Neuron (in vitro differentiated cells): Measurements from ENCODE around the gene MISP.

Experiments
- H2AFZ ChIP-seq: one replicate; pipeline ENCODE4 v1.6.1; 2013; ENCODE audit warnings: low read depth, mild to moderate bottlenecking, inconsistent platforms, low read length, moderate library complexity
- H3K27me3 ChIP-seq: one replicate; pipeline ENCODE4 v1.6.1; 2013; ENCODE audit warnings: low read length; ENCODE audit not compliant: insufficient read depth
- H3K36me3 ChIP-seq: one replicate; pipeline ENCODE4 v1.6.1; 2013; ENCODE audit warnings: low read length; ENCODE audit not compliant: insufficient read depth
- H3K4me1 ChIP-seq: one replicate; pipeline ENCODE4 v1.6.1; 2013; ENCODE audit warnings: low read length; ENCODE audit not compliant: insufficient read depth
- H3K4me3 ChIP-seq: 2 replicates; pipeline ENCODE4 v1.5.1; 2013; ENCODE audit warnings: mild to moderate bottlenecking, low read length, moderate library complexity
- H3K9me3 ChIP-seq: one replicate; pipeline ENCODE4 v1.6.1; 2013; ENCODE audit warnings: low read length

MISP gene

DNA sequence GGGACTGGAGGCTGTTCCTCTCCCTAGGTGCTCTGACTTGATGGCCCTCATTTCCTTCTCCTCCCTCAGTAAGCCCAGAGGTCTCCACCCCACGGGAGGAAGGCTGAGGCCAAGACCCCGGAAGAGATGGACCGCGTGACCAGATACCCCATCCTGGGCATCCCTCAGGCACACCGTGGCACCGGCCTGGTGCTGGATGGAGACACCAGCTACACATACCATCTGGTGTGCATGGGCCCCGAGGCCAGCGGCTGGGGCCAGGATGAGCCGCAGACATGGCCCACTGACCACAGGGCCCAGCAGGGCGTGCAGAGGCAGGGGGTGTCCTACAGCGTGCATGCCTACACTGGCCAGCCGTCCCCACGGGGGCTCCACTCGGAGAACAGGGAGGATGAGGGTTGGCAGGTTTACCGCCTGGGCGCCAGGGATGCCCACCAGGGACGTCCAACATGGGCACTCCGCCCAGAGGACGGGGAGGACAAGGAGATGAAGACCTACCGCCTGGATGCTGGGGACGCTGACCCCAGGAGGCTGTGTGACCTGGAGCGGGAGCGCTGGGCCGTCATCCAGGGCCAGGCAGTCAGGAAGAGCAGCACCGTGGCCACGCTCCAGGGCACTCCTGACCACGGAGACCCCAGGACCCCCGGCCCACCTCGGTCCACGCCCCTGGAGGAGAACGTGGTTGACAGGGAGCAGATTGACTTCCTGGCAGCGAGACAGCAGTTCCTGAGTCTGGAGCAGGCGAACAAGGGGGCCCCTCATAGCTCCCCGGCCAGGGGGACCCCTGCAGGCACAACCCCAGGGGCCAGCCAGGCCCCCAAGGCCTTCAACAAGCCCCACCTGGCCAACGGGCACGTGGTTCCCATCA lies 6.1 kb downstream of the MISP start:
- H3K9me3 ChIP-seq = peaks cover 14% of the 10 kb centered on the region
- no peaks in the 10 kb centered on the region for H3K36me3 ChIP-seq
- peaks cover 3% of the 10 kb centered on the region for H3K4me1 ChIP-seq
- no peaks in the 10 kb centered on the region for H3K27me3 ChIP-seq
- no peak overlapping the region for H2AFZ ChIP-seq
- no peak overlapping the region for H3K4me3 ChIP-seq

DNA sequence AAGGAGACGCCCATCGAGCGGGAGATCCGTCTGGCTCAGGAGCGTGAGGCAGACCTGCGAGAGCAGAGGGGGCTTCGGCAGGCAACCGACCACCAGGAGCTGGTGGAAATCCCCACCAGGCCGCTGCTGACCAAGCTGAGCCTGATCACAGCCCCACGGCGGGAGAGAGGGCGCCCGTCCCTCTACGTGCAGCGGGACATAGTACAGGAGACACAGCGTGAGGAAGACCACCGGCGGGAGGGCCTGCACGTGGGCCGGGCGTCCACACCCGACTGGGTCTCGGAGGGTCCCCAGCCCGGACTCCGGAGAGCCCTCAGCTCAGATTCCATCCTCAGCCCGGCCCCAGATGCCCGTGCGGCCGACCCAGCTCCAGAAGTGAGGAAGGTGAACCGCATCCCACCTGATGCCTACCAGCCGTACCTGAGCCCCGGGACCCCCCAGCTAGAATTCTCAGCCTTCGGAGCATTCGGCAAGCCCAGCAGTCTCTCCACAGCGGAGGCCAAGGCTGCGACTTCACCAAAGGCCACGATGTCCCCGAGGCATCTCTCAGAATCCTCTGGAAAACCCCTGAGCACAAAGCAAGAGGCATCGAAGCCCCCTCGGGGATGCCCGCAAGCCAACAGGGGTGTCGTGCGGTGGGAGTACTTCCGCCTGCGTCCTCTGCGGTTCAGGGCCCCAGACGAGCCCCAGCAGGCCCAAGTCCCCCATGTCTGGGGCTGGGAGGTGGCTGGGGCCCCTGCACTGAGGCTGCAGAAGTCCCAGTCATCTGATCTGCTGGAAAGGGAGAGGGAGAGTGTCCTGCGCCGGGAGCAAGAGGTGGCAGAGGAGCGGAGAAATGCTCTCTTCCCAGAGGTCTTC lies 7.1 kb downstream of the MISP start:
- Histone ChIP-seq H3K27me3 (no peaks in the 10 kb centered on the region), H3K4me1 (peaks cover 1% of the 10 kb centered on the region), H3K36me3 (no peaks in the 10 kb centered on the region), H3K9me3 (peaks cover 14% of the 10 kb centered on the region), H2AFZ (no peak overlapping the region), H3K4me3 (no peak overlapping the region)

DNA sequence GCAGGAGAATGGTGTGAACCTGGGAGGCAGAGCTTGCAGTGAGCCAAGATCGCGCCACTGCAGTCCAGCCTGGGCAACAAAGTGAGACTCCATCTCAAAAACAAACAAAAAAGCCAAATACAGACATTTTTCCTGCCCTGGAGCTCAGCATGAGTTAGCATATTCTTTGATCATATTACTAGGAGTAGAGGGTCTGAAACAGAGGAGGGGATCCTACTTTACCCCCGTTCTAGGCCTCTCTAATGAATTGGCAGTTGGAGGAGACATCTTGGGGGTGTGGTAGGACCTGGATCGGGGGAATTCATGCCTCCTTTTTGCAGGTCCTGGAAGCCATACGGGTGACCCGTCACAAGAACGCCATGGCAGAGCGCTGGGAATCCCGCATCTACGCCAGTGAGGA lies 12.3 kb downstream of the MISP start:
- H3K4me1 ChIP-seq = no peaks in the 10 kb centered on the region
- H3K27me3 ChIP-seq = no peaks in the 10 kb centered on the region
- no peak overlapping the region for H2AFZ ChIP-seq
- H3K9me3 ChIP-seq = peaks cover 4% of the 10 kb centered on the region
- H3K4me3 ChIP-seq = no peak overlapping the region
- H3K36me3 ChIP-seq = no peaks in the 10 kb centered on the region

DNA sequence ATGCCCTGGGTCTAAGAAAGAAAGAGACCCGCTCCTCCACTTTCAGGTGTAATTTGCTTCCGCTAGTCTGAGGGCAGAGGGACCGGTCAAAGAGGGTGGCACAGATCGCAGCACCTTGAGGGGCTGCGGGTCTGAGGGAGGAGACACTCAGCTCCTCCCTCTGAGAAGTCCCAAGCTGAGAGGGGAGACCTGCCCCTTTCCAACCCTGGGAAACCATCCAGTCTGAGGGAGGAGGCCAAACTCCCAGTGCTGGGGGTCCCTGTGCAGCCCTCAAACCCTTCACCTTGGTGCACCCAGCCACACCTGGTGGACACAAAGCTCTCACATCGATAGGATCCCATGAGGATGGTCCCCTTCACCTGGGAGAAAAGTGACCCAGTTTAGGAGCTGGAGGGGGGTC lies 13.0 kb downstream of the MISP start:
- Histone ChIP-seq H3K9me3 (no peaks in the 10 kb centered on the region), H3K4me1 (peaks cover 3% of the 10 kb centered on the region), H3K4me3 (no peak overlapping the region), H3K36me3 (no peaks in the 10 kb centered on the region), H2AFZ (no peak overlapping the region), H3K27me3 (no peaks in the 10 kb centered on the region)

DNA sequence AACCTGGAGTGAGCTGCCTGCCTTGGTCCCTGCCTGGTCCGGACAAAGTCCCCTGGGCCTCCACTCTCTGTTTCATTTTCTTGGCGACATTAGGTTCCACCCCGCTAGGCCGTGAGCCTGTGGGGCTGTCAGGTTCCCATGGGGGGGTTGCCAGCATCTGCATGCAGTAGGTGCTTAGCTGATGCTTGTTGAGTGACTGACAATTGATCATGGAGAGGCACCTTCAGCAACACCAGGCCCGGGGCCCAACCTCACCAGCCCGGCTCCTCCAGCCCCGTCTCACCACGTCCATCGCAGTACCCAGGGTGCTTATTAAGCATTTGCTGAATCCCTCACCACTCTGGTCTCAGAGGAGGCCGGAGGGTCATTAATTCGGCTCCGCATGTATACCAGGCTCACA lies 13.4 kb downstream of the MISP start:
- Histone ChIP-seq H3K36me3 (no peaks in the 10 kb centered on the region), H2AFZ (no peak overlapping the region), H3K9me3 (no peaks in the 10 kb centered on the region), H3K27me3 (no peaks in the 10 kb centered on the region), H3K4me1 (peaks cover 3% of the 10 kb centered on the region), H3K4me3 (no peak overlapping the region)

DNA sequence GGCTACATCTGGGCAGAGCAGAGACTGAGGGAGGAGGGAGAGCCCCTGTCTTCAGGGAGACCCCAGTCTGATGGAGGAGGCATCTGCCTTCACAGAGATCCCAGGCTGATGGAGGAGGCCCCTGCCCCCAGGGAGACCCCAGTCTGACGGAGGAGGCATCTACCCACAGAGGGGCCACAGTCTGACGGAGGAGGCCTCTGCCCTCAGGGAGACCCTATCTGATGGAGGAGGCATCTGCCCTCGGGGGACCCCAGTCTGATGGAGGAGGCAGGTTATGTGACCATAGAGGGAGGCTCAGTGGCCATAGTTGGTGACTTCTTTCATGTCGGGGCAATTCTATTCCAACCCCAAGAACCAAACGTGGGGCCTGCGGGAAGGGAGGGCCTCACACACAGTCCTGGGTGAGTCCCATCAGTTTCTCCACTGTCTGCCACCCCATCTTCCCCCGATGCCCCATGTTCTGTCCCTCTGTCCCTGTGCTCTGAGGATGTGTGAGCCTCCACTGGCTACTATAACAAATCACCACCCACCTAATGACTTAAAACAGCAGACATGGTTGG lies 14.3 kb downstream of the MISP start:
- peaks cover 3% of the 10 kb centered on the region for H3K4me1 ChIP-seq
- no peak overlapping the region for H3K4me3 ChIP-seq
- no peaks in the 10 kb centered on the region for H3K9me3 ChIP-seq
- H3K27me3 ChIP-seq = no peaks in the 10 kb centered on the region
- H2AFZ ChIP-seq = no peak overlapping the region
- no peaks in the 10 kb centered on the region for H3K36me3 ChIP-seq

DNA sequence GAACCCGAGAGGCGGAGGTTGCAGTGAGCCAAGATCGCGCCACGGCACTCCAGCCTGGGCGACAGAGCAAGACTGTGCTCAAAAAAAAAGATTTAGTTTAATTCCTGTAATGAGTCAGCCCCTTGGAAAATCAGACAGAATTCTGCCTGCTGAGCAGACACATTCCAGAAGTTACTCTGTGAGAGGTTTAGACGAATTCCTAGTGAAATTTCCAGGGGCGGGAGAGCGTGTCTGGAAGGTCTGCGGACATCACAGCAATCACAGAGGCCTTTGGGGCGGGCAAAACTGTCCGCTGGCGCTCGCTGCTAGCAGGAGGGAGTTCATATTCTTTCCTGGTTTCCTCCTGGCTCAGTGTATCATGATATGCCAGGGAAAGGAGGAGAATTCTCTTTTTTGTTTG lies 17.5 kb downstream of the MISP start:
- Histone ChIP-seq H3K36me3 (no peaks in the 10 kb centered on the region), H3K4me1 (peaks cover 3% of the 10 kb centered on the region), H3K4me3 (no peak overlapping the region), H3K9me3 (no peaks in the 10 kb centered on the region), H3K27me3 (no peaks in the 10 kb centered on the region), H2AFZ (no peak overlapping the region)

DNA sequence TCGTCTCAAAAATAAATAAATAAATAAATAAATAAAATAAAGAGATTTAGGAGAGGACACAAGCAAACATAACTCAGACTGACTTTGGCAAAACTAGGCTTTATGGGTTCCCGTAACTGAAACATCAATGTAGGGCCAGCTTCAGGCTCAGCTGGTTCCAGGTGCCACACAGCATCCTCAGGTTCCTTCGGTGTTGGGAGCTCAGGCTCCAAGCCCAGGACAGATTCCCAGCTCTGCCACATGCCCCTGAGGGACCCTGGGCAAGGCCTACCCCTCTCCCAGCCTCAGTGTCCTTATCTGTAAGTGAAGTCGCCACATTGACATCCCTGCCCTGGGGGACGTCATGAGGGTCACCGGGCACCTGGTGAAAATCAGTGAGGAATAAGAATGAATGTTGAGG lies 18.7 kb downstream of the MISP start:
- Histone ChIP-seq H3K9me3 (no peaks in the 10 kb centered on the region), H3K27me3 (no peaks in the 10 kb centered on the region), H2AFZ (no peak overlapping the region), H3K36me3 (no peaks in the 10 kb centered on the region), H3K4me3 (no peak overlapping the region), H3K4me1 (peaks cover 3% of the 10 kb centered on the region)

DNA sequence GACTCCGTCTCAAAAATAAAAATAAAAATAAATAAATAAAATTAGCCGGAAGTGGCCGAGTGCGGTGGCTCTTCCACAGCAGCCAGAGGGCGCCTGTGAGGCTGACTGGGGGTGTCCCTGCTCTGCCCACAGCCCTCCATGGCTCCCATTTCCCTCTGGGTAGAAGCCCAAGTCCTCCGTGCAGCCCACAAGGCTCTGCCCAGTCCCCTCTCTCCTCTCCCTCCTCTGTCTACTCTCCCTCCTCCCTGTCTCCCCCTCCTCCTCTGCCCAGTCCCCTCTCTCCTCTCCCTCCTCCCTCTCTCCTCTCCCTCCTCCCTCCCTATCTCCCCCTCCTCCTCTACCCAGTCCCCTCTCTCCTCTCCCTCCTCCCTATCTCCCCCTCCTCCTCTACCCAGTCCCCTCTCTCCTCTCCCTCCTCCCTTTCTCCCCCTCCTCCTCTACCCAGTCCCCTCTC lies 20.4 kb downstream of the MISP start:
- no peaks in the 10 kb centered on the region for H3K9me3 ChIP-seq
- peaks cover 3% of the 10 kb centered on the region for H3K4me1 ChIP-seq
- H2AFZ ChIP-seq = no peak overlapping the region
- no peaks in the 10 kb centered on the region for H3K27me3 ChIP-seq
- H3K4me3 ChIP-seq = no peak overlapping the region
- H3K36me3 ChIP-seq = no peaks in the 10 kb centered on the region

DNA sequence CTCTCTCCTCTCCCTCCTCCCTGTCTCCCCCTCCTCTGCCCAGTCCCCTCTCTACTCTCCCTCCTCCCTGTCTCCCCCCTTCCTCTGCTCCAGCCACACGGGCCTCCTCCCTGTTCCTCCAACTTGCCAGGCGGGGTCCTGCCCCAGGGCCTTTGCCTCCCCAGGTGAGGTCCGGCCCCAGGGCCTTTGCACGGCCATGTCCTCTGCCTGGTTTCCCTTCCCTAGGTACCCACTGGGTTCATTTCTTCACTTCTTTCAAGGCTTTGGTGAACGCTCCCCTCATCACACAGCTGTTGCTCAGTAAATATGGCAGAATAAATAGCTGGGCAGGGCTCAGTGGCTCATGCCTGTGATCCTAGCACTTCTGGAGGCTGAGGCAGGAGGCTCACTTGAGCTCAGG lies 21.2 kb downstream of the MISP start:
- Histone ChIP-seq H3K27me3 (no peaks in the 10 kb centered on the region), H3K4me3 (no peak overlapping the region), H3K36me3 (no peaks in the 10 kb centered on the region), H3K4me1 (peaks cover 3% of the 10 kb centered on the region), H3K9me3 (no peaks in the 10 kb centered on the region), H2AFZ (no peak overlapping the region)

DNA sequence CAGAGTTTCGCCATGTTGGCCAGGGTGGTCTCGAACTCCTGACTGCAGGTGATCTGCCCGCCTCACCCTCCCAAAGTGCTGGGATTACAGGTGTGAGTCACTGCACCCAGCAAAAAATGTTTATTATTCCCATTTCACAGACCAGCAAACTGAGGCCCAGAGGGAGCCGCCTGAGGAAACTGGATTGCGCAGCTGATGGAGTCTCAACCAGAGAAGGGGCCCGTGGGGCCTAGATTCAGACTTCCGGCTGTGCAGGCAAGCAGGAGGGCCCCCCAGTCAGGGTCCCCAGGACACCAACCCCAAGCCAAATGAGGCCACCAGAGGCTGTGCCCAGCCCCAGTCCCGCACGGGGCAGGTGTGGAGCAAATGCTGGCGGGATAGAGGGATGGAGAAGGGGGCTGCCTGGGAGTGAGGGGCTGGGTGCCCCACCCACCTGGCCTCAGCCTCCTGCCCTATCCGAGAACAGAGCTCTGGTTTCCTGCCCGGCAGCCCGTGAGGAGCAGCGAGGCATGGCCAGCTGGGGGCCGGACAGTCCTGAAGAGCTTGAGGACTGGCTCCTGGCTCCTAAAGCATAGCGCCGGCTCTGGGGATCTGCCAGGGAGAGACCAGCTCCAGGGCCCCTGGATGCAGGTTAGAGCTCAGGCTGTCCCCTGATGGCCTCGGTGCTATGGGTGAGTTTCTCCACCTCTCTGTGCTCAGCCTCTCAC lies 22.0 kb downstream of the MISP start:
- Histone ChIP-seq H3K4me1 (peaks cover 3% of the 10 kb centered on the region), H3K9me3 (no peaks in the 10 kb centered on the region), H2AFZ (no peak overlapping the region), H3K27me3 (no peaks in the 10 kb centered on the region), H3K36me3 (no peaks in the 10 kb centered on the region), H3K4me3 (no peak overlapping the region)

DNA sequence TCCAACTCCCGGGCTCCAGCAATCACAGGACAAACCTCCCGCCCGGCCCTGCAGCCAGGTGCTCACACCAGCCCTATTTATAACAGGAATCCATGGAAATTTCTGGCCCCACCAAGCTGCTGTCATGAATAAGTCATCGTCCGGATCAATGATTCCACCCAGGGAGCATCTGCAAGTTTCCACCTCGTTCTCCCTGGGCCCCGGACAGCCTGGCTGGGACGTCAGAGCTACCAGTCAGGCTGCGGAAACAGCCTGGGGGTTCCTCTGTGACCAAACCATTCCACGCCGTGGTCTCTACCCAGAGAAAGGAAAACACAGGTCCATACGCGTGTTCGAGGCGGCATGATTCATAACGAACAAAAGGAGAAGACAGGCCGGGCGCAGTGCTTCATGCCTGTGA lies 25.6 kb downstream of the MISP start:
- Histone ChIP-seq H3K4me3 (no peak overlapping the region), H3K9me3 (no peaks in the 10 kb centered on the region), H2AFZ (no peak overlapping the region), H3K27me3 (no peaks in the 10 kb centered on the region), H3K36me3 (no peaks in the 10 kb centered on the region), H3K4me1 (no peaks in the 10 kb centered on the region)
